ENCODE measurements around the gene SHOC2. TPM values are rescaled to one million over a fixed set of nuclear protein-coding genes. Genes with fewer than 3 reads are reported as not detected.

Gene SHOC2
- polyA plus RNA-seq, 1 of the 3 experiments (the other 2 are of a cell fraction): 6.9 TPM

DNA sequence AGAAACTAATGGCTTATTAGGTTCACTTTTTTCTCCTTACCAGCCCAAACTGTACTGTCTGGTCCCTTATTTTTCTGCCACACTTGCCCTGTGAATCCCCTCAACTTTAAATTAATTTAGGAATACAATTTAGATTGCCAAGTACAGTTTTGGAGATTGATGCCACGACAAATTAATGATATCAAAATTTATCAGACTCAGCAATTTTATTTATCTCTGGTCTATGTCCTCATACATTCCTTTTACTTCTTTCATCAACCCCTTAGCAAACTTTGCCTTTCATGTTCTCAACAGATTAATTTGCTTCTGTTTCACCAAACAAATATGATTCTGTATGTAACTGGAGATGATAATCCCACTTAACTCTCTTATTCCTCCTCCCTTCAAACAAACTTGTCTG is 38.2 kb downstream of the SHOC2 start:
- no peak for DNase-seq
- Histone ChIP-seq H3K4me1 (ENCODE audit: control insufficient read depth in 1 of 2, insufficient read depth in 2 of 2, low read depth in 1 of 2, low read length in 1 of 2) (no peaks in the 10 kb centered on the region; a peak in 1 of 4 replicates), H3K4me2 (no peak overlapping the region), H3F3A (replicated peaks; ENCODE audit: insufficient read depth) (no peaks in the 10 kb centered on the region), H3K79me2 (ENCODE audit: insufficient read depth) (peaks cover 94% of the 10 kb centered on the region), H3K9ac (no peak overlapping the region), H3K27me3 (ENCODE audit: insufficient read depth) (no peaks in the 10 kb centered on the region), H3K27ac (ENCODE audit: low read depth in 2 of 2, low read length in 1 of 2) (no peak overlapping the region), H4K20me1 (ENCODE audit: insufficient read depth) (peaks cover 73% of the 10 kb centered on the region), H2AFZ (ENCODE audit: low read depth) (no peak overlapping the region), H3K36me3 (replicated peaks in 1 of 2; ENCODE audit: control insufficient read depth in 1 of 2, insufficient read depth in 2 of 2, low read length in 1 of 2) (no peaks in the 10 kb centered on the region), H3K4me3 (ENCODE audit: low read depth in 2 of 2, low read length in 1 of 2) (no peak overlapping the region), H3K9me3 (no peaks in the 10 kb centered on the region), H3K9me2 (no peaks in the 10 kb centered on the region)
- POLR2A ChIA-PET: no interaction called here
- WGBS (ENCODE audit: low lambda C conversion rate): 71% methylated on average over 1 of the region's 1 CpG
- CTCF ChIA-PET: no interaction called here
- TF ChIP-seq, protein P1, sequence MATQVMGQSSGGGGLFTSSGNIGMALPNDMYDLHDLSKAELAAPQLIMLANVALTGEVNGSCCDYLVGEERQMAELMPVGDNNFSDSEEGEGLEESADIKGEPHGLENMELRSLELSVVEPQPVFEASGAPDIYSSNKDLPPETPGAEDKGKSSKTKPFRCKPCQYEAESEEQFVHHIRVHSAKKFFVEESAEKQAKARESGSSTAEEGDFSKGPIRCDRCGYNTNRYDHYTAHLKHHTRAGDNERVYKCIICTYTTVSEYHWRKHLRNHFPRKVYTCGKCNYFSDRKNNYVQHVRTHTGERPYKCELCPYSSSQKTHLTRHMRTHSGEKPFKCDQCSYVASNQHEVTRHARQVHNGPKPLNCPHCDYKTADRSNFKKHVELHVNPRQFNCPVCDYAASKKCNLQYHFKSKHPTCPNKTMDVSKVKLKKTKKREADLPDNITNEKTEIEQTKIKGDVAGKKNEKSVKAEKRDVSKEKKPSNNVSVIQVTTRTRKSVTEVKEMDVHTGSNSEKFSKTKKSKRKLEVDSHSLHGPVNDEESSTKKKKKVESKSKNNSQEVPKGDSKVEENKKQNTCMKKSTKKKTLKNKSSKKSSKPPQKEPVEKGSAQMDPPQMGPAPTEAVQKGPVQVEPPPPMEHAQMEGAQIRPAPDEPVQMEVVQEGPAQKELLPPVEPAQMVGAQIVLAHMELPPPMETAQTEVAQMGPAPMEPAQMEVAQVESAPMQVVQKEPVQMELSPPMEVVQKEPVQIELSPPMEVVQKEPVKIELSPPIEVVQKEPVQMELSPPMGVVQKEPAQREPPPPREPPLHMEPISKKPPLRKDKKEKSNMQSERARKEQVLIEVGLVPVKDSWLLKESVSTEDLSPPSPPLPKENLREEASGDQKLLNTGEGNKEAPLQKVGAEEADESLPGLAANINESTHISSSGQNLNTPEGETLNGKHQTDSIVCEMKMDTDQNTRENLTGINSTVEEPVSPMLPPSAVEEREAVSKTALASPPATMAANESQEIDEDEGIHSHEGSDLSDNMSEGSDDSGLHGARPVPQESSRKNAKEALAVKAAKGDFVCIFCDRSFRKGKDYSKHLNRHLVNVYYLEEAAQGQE (IDR thresholded peaks at IDR 0.05; ENCODE audit: low read depth, low read length): no peak
- TF ChIP-seq TCF12 (IDR thresholded peaks at IDR 0.05) (no peak), RXRA (IDR thresholded peaks at IDR 0.05; ENCODE audit: borderline replicate concordance, low read depth) (no peak), RFX5 (IDR thresholded peaks at IDR 0.05; ENCODE audit: low read length) (no peak), FOXM1 (IDR thresholded peaks at IDR 0.05; ENCODE audit: low read depth) (no peak), RAD21 (IDR thresholded peaks at IDR 0.05; ENCODE audit: low read length) (no peak), POLR2AphosphoS5 (IDR thresholded peaks at IDR 0.05; ENCODE audit: low read depth, low read length) (no peak), TEAD4 (IDR thresholded peaks at IDR 0.05; ENCODE audit: borderline replicate concordance, insufficient read depth) (no peak), TAF1 (IDR thresholded peaks at IDR 0.05; ENCODE audit: borderline replicate concordance, low read depth, low read length) (no peak), ELF1 (IDR thresholded peaks at IDR 0.05) (no peak), MXI1 (IDR thresholded peaks at IDR 0.05; ENCODE audit: low read depth, low read length) (no peak)
- TF ChIP-seq, protein P2, sequence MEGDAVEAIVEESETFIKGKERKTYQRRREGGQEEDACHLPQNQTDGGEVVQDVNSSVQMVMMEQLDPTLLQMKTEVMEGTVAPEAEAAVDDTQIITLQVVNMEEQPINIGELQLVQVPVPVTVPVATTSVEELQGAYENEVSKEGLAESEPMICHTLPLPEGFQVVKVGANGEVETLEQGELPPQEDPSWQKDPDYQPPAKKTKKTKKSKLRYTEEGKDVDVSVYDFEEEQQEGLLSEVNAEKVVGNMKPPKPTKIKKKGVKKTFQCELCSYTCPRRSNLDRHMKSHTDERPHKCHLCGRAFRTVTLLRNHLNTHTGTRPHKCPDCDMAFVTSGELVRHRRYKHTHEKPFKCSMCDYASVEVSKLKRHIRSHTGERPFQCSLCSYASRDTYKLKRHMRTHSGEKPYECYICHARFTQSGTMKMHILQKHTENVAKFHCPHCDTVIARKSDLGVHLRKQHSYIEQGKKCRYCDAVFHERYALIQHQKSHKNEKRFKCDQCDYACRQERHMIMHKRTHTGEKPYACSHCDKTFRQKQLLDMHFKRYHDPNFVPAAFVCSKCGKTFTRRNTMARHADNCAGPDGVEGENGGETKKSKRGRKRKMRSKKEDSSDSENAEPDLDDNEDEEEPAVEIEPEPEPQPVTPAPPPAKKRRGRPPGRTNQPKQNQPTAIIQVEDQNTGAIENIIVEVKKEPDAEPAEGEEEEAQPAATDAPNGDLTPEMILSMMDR (IDR thresholded peaks at IDR 0.05): no peak
- TF ChIP-seq, protein P3, sequence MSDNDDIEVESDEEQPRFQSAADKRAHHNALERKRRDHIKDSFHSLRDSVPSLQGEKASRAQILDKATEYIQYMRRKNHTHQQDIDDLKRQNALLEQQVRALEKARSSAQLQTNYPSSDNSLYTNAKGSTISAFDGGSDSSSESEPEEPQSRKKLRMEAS (IDR thresholded peaks at IDR 0.05; ENCODE audit: low read depth): no peak
- TF ChIP-seq, protein P4, sequence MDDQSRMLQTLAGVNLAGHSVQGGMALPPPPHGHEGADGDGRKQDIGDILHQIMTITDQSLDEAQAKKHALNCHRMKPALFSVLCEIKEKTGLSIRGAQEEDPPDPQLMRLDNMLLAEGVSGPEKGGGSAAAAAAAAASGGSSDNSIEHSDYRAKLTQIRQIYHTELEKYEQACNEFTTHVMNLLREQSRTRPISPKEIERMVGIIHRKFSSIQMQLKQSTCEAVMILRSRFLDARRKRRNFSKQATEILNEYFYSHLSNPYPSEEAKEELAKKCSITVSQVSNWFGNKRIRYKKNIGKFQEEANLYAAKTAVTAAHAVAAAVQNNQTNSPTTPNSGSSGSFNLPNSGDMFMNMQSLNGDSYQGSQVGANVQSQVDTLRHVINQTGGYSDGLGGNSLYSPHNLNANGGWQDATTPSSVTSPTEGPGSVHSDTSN (IDR thresholded peaks at IDR 0.05): no peak

Data from SK-N-SH (cell line).